ENCODE data around the gene CDC42BPA. TPM values are rescaled to one million over a fixed set of nuclear protein-coding genes. Genes with fewer than 3 reads are reported as not detected.

CDC42BPA gene
- total and polyA plus RNA-seq, 9 of the 15 experiments (the other 6 are each of a cell fraction or from before 2014, with no cell fraction given): 8.0 to 77.5 (median 52.1) TPM

DNA sequence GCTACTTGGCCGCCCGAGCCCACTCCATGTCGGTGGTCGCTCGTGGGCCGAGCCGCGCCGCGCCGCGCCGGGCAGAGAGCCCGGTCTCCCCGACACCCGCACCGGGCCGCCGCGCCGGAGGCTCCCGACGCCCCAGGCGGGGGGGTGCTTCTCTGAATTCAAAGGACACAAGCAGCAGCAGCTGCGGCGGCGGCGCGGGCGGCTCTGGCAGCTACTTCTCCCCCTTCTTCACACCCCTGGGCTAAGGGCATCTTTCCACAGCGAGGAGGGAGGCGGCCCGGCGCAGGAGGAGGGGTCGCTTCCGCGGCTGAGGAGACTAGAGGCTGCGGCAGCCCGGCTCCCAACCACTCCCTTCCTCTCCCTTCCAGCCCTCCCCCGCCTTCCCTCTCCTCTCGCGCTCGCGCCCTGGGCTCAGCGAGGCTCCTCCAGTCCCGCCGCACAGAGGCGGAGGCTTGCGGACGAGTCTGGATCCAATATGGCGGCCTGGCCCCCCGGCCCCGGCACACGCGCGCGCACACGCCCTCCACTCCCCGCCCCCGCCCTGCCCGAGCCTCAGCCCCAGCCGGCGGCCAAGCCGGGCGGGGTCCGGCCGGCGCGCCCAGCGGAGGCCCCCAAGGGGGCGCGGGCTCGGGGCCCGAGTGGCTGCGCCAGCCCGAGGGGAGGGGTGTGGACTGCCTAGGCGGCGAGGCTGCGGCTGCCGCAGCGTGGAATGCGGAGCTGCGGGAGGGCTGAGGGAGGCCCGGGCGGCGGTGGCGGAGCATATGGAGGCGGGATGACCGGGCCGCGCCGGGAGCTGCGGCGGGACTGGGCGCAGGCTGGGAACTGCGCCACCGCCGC is at the start of gene CDC42BPA (continued):
- TF ChIP-seq, protein P1, sequence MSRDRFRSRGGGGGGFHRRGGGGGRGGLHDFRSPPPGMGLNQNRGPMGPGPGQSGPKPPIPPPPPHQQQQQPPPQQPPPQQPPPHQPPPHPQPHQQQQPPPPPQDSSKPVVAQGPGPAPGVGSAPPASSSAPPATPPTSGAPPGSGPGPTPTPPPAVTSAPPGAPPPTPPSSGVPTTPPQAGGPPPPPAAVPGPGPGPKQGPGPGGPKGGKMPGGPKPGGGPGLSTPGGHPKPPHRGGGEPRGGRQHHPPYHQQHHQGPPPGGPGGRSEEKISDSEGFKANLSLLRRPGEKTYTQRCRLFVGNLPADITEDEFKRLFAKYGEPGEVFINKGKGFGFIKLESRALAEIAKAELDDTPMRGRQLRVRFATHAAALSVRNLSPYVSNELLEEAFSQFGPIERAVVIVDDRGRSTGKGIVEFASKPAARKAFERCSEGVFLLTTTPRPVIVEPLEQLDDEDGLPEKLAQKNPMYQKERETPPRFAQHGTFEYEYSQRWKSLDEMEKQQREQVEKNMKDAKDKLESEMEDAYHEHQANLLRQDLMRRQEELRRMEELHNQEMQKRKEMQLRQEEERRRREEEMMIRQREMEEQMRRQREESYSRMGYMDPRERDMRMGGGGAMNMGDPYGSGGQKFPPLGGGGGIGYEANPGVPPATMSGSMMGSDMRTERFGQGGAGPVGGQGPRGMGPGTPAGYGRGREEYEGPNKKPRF (IDR thresholded peaks at IDR 0.05; ENCODE audit: low read depth, low read length): no peak
- TF ChIP-seq, protein P2, sequence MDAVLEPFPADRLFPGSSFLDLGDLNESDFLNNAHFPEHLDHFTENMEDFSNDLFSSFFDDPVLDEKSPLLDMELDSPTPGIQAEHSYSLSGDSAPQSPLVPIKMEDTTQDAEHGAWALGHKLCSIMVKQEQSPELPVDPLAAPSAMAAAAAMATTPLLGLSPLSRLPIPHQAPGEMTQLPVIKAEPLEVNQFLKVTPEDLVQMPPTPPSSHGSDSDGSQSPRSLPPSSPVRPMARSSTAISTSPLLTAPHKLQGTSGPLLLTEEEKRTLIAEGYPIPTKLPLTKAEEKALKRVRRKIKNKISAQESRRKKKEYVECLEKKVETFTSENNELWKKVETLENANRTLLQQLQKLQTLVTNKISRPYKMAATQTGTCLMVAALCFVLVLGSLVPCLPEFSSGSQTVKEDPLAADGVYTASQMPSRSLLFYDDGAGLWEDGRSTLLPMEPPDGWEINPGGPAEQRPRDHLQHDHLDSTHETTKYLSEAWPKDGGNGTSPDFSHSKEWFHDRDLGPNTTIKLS (IDR thresholded peaks at IDR 0.05; ENCODE audit: borderline replicate concordance, low read depth): no peak
- TF ChIP-seq, protein P3, sequence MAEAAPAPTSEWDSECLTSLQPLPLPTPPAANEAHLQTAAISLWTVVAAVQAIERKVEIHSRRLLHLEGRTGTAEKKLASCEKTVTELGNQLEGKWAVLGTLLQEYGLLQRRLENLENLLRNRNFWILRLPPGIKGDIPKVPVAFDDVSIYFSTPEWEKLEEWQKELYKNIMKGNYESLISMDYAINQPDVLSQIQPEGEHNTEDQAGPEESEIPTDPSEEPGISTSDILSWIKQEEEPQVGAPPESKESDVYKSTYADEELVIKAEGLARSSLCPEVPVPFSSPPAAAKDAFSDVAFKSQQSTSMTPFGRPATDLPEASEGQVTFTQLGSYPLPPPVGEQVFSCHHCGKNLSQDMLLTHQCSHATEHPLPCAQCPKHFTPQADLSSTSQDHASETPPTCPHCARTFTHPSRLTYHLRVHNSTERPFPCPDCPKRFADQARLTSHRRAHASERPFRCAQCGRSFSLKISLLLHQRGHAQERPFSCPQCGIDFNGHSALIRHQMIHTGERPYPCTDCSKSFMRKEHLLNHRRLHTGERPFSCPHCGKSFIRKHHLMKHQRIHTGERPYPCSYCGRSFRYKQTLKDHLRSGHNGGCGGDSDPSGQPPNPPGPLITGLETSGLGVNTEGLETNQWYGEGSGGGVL (CRISPR knock-in tag; IDR thresholded peaks at IDR 0.05): no peak
- TF ChIP-seq, protein P4, sequence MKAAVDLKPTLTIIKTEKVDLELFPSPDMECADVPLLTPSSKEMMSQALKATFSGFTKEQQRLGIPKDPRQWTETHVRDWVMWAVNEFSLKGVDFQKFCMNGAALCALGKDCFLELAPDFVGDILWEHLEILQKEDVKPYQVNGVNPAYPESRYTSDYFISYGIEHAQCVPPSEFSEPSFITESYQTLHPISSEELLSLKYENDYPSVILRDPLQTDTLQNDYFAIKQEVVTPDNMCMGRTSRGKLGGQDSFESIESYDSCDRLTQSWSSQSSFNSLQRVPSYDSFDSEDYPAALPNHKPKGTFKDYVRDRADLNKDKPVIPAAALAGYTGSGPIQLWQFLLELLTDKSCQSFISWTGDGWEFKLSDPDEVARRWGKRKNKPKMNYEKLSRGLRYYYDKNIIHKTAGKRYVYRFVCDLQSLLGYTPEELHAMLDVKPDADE (conservative IDR thresholded peaks at IDR 0.05; ENCODE audit: control insufficient read depth, low read depth, low read length): 0 out of 2 replicates have a peak, but pooled peaks have one; percentile 10
- TF ChIP-seq, protein P5, sequence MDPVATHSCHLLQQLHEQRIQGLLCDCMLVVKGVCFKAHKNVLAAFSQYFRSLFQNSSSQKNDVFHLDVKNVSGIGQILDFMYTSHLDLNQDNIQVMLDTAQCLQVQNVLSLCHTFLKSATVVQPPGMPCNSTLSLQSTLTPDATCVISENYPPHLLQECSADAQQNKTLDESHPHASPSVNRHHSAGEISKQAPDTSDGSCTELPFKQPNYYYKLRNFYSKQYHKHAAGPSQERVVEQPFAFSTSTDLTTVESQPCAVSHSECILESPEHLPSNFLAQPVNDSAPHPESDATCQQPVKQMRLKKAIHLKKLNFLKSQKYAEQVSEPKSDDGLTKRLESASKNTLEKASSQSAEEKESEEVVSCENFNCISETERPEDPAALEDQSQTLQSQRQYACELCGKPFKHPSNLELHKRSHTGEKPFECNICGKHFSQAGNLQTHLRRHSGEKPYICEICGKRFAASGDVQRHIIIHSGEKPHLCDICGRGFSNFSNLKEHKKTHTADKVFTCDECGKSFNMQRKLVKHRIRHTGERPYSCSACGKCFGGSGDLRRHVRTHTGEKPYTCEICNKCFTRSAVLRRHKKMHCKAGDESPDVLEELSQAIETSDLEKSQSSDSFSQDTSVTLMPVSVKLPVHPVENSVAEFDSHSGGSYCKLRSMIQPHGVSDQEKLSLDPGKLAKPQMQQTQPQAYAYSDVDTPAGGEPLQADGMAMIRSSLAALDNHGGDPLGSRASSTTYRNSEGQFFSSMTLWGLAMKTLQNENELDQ (CRISPR knock-in tag; IDR thresholded peaks at IDR 0.05; ENCODE audit: borderline replicate concordance): no peak
- peak; percentile 83 for TF ChIP-seq POLR2A (conservative IDR thresholded peaks at IDR 0.05)
- TF ChIP-seq MEF2A (IDR thresholded peaks at IDR 0.05; ENCODE audit: control insufficient read depth, low read depth, low read length): 0 out of 2 replicates have a peak, but pooled peaks have one; percentile 2
- no peak for TF ChIP-seq SRF (CRISPR knock-in tag; IDR thresholded peaks at IDR 0.05)
- TF ChIP-seq, protein P6, sequence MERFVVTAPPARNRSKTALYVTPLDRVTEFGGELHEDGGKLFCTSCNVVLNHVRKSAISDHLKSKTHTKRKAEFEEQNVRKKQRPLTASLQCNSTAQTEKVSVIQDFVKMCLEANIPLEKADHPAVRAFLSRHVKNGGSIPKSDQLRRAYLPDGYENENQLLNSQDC (CRISPR knock-in tag; IDR thresholded peaks at IDR 0.05): peak; percentile 79; the same call in 1 of the 2 replicates
- TF ChIP-seq STAT5B (CRISPR knock-in tag; IDR thresholded peaks at IDR 0.05): no peak
- peak; percentile 36; the same call in 1 of the 2 replicates for TF ChIP-seq ZSCAN32 (CRISPR knock-in tag; IDR thresholded peaks at IDR 0.05)
- no peak for TF ChIP-seq TEAD2 (tag; IDR thresholded peaks at IDR 0.05)
- TF ChIP-seq MED1 (CRISPR knock-in tag; IDR thresholded peaks at IDR 0.05; ENCODE audit: borderline replicate concordance): 0 out of 2 replicates have a peak, but pooled peaks have one; percentile 48
- TF ChIP-seq EWSR1 (IDR thresholded peaks at IDR 0.05; ENCODE audit: borderline replicate concordance, low read depth, partially characterized antibody): no peak
